ENCODE data around the gene WDR70.

WDR70 gene

GRCh38 chr5:37723162-37723961, 344.2 kb downstream of the WDR70 start:
- no peak for DNase-seq (ENCODE audit: low read depth)

DNA sequence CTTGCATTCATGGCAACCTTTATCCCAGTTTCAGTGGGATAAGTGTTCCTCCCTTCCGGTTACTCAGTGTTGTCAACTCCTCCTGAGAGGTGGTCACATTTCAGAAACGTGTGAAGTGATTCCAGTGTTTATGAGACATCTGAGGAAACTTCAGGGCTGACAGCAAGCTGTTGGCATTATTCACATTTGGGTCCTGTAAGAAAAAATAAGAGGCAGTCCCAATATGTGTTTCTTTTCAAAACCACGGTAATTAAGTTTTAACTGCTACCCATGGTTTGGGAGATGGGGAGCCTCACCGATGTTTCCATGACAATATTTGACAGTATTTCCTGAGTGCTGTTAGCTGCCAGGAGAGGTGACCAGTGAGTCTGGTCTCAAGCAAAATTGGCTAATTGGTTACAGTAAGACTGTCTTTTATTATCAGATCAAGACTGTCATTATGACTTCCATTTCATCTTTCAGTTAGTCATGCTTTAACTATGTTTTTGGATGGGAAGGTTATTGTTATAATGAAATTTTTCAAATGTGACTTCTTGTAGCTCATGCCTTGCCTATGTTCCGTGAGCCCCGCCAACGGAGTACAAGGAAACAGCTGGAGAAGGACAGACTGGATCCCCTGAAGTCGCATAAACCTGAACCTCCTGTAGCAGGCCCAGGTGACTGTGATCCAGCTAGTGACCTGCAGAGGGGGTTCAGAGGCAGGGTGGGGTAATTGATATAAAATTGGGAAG, 345.4 kb downstream of the WDR70 start:
- DNase-seq (ENCODE audit: low read depth): no peak

GRCh38 chr5:37725185-37725584, 346.1 kb downstream of the WDR70 start:
- DNase-seq (ENCODE audit: low read depth): no peak

DNA sequence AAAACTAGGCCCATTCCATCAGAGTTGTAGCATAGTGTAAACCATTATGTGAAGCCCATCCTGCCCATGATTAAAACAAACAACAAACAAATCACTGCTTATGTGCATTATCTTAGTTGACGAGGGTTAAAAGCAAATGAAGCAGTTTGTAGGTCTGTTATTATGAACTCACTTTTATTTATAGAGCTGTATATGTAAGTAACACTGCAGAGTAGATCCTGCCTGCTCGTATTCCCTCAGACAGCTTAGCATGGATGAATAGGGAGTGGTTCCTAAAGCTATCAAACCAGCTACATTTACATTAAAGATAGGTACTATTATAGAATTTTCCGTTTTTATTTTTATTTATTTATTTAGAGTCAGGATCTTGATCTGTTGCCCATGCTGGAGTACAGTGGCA, 348.1 kb downstream of the WDR70 start:
- no peak for DNase-seq (ENCODE audit: low read depth)

DNA sequence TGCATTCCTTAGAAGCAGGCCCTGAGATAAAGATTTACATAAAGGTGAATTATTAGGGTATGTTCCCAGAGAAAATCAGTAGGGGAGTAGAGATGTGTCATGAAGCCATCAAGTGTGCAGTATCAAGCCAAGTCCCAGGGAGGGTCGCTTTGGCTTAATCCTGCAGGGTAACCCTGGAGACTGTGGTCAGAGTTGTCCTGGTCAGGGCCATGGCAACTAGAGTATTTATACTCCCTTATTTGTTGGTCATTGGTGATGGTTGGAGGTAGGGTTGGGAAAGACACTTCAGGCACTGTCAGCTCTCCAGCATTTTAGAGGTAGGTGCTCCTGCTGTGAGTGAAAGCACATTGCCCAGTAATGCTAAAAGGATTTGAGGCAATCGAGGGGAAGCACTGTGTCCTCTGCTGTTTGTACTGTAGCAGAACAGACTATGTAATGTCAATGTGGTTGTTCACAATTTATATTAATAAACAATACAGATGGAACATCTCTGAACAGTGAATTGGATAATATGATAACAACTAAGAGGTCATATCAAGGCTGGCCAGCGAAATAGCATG, 351.9 kb downstream of the WDR70 start:
- DNase-seq (ENCODE audit: low read depth): no peak

DNA sequence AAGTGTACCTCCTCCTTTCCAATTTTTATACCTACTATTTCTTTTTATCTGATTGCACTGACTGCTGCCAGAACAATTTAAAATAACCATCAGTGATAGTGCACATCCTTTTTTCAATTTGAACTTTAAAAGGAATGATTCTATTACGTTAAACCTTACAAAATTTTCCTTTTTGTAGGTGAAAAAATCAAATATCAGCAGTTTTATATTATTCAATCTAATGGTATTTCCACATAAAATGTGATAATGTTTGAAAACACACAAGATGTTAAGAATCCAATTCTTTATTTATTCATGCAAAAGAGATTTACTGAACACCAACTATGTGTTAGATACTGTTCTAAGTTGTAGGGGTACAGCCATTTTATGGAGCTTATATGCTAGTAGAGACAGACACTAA, 355.0 kb downstream of the WDR70 start:
- DNase-seq (ENCODE audit: low read depth): no peak

- no peak for DNase-seq (ENCODE audit: low read depth)
Observed at GRCh38 chr5:37735649-37736347, 356.7 kb downstream of the WDR70 start.

- no peak for DNase-seq (ENCODE audit: low read depth)
Observed at GRCh38 chr5:37736397-37736796, 357.3 kb downstream of the WDR70 start.

GRCh38 chr5:37737326-37738056, 358.4 kb downstream of the WDR70 start:
- no peak for DNase-seq (ENCODE audit: low read depth)

DNA sequence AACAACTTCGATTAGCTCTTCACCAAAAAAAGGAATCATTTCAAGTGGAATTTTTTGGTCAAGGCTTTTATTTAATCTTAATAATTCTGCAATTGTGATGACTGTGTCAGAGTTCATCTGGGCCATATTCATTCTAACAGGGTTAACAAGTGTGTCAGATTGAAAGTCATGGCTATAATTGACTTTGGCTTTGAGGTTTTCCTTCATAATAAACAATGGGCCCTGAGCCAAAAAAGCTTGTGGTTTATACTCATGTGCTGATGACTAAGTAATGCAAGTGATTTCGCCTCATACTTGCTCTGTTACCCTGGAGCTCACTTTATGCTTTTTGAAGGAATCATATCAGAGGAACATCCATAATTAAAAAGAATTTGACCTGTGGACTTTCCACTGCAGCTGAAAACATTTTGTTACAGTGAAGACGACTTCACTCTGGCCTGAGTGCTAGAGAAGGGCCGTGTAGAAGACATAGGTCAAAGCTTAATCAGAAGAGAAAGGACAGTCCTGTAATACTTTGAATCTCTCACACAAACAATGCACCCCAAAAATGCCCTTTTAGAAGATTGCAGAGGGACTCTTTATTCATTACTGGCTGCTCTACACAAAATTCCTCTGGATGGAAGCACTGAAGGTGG, 359.1 kb downstream of the WDR70 start:
- no peak for DNase-seq (ENCODE audit: low read depth)

DNA sequence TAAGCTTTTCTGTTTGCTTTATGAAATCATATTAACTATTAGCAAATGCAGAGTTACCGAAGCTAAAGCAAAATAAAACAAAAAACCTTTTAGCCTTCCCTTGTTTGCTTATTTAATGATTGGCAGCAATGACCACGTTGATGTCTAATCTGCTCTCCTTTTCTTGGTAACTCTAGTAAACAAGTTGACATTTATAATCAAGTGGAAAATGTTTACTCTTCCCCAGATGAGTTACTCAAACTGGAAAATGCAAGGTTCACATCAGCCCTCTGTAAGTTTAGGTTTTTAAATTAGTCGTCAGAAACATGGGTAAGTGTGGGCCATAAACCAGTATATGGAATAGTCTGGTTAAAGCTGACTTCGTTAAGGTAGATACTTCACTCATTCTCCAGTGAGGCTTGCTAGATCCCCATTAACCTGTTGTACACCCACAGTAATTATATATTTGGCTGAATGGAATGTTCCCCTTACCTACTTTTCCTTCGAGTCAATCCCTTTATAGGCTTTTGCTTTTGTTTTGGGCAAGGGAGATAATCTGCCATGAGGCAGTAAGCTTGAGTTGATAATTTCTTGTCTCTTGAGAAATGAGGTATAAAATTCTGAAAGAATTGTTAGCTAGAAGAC, 359.9 kb downstream of the WDR70 start:
- no peak for DNase-seq (ENCODE audit: low read depth)

GRCh38 chr5:37739817-37740261, 360.7 kb downstream of the WDR70 start:
- DNase-seq (ENCODE audit: low read depth): no peak

GRCh38 chr5:37740331-37741066, 361.4 kb downstream of the WDR70 start:
- no peak for DNase-seq (ENCODE audit: low read depth)

- no peak for DNase-seq (ENCODE audit: low read depth)
Observed at GRCh38 chr5:37742111-37742510, 363.0 kb downstream of the WDR70 start.

GRCh38 chr5:37751227-37751626, 372.1 kb downstream of the WDR70 start:
- no peak for DNase-seq (ENCODE audit: low read depth)

DNA sequence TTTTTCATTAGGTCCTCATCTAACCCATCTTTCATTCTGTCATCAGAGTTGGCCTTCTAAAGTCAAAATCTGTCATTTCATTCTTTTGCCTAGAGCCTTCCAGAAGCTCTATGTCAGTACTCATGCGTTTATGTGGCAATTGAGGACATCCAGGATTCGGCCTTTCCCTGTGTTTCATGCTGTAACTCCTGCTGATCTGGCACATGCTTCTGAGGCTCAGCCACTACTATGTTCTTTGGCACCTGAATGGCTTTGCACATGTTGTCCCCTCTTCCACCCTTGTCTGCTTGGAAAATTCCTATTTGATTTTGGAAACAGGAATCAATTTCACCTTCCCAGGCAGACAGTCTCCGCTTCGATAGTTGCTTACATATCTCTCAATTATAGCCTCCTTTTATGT, 375.9 kb downstream of the WDR70 start:
- no peak for DNase-seq (ENCODE audit: low read depth)

DNA sequence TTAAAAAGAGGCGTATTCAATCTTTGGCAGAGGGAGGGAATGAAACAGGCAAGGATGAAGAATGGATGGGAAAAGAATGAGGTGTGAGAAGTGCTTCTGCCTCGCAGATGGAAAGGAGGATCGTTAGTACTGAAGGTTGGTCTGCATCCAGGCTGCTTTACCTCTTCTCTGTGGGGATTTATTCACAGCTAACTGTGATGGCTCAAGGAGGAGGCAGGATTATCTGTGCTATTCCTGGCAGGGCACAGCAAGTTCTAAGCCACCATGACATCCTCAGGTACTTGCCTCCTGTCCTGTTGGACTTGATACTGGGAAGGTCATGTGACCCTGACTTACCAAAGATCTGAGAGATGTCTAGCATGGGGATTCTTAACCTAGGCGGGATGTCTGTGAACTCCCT, 376.5 kb downstream of the WDR70 start:
- no peak for DNase-seq (ENCODE audit: low read depth)

DNA sequence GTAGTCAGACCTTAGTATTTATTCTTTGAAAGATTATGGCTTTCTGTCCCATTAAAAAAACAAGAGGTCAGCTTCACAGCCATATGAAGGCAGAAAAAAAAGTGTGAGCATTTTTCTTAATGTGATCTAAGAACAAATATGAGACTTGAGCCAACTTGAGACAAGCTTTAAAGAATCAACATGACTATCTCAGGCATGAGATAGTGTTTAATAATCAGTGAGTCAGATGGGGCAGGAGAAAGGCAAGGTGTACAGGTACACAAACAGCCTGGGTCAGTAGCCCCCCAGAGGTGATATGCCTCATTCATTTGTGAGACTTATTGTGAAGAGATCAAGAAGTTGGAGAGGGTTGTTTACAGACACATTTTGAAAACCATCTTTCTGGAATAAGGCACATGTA, 377.1 kb downstream of the WDR70 start:
- DNase-seq (ENCODE audit: low read depth): no peak

GRCh38 chr5:37757980-37758582, 379.0 kb downstream of the WDR70 start:
- no peak for DNase-seq (ENCODE audit: low read depth)

GRCh38 chr5:37767251-37767650, 388.1 kb downstream of the WDR70 start:
- DNase-seq (ENCODE audit: low read depth): no peak

All from stimulated activated CD8-positive, alpha-beta memory T cell treated with anti-CD3 and anti-CD28 coated beads, Interleukin-7, amount 100 ng/mL, for 24 hours (primary cell).